PFSK-1 (cell line): ENCODE results near the gene ODF2.

Experiments
- POLR2AphosphoS5 ChIP-seq: IDR thresholded peaks from 2 replicates; pipeline ENCODE4 v1.6.1; 2012; ENCODE audit warnings: low read depth, mild to moderate bottlenecking, control low read depth, low read length, moderate library complexity
- TAF1 ChIP-seq: IDR thresholded peaks from 2 replicates; pipeline ENCODE4 v1.6.1; 2012; ENCODE audit warnings: low read length, control low read depth, borderline replicate concordance; ENCODE audit not compliant: insufficient read depth
- TF ChIP-seq, protein P1 (sequence below), 2 experiments: IDR thresholded peaks; 2 replicates each; pipeline versions ENCODE4 v1.6.1 to v1.8.0; 2011 to 2012; ENCODE audit warnings: low read depth in 2 of 2, low read length in 2 of 2, control low read depth in 1 of 2, inconsistent platforms in 1 of 2, mild to moderate bottlenecking in 1 of 2, moderate library complexity in 1 of 2; ENCODE audit not compliant: insufficient read depth in 1 of 2

DNA sequence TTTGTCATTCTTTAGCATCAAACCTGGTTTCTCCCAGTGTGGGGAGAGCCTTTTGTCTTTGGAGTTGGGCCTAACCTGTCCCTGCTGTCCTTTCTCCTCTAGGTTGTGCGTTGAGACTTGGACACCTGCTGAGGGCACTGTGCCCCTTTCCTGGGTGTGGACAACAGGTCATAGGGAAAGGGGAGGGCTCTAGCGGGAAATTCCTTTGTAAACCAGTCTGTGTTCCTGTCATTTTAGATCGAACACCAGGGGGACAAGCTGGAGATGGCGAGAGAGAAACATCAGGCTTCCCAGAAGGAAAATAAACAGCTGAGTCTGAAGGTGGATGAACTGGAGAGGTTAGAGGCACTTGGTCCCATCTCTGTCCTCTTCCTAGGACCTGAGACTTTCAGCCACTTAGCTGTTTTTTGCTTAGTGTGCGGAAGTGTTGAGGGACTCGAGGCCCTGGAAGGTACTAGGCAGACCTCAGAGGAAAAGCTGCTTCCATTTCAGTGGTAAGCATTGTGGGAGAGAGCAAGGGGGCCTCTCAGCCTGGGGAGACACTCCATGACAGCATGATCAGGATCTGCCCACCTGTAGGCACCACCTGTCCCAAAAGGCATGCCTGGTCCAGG lies 40.1 kb downstream of the ODF2 start:
- TF ChIP-seq POLR2AphosphoS5 = no peak
- TF ChIP-seq, protein P1, sequence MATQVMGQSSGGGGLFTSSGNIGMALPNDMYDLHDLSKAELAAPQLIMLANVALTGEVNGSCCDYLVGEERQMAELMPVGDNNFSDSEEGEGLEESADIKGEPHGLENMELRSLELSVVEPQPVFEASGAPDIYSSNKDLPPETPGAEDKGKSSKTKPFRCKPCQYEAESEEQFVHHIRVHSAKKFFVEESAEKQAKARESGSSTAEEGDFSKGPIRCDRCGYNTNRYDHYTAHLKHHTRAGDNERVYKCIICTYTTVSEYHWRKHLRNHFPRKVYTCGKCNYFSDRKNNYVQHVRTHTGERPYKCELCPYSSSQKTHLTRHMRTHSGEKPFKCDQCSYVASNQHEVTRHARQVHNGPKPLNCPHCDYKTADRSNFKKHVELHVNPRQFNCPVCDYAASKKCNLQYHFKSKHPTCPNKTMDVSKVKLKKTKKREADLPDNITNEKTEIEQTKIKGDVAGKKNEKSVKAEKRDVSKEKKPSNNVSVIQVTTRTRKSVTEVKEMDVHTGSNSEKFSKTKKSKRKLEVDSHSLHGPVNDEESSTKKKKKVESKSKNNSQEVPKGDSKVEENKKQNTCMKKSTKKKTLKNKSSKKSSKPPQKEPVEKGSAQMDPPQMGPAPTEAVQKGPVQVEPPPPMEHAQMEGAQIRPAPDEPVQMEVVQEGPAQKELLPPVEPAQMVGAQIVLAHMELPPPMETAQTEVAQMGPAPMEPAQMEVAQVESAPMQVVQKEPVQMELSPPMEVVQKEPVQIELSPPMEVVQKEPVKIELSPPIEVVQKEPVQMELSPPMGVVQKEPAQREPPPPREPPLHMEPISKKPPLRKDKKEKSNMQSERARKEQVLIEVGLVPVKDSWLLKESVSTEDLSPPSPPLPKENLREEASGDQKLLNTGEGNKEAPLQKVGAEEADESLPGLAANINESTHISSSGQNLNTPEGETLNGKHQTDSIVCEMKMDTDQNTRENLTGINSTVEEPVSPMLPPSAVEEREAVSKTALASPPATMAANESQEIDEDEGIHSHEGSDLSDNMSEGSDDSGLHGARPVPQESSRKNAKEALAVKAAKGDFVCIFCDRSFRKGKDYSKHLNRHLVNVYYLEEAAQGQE (IDR thresholded peaks at IDR 0.05; ENCODE audit: insufficient read depth in 1 of 2, low read depth in 2 of 2, low read length in 2 of 2) = no peak
- no peak for TF ChIP-seq TAF1
